Skeletal muscle cell (primary cell): Measurements from ENCODE around the gene BZW2.
A peak's percentile ranks its signal among the peaks of the same experiment; 100 is the strongest.

Experiments
- DNase-seq: peaks from one replicate; pipeline ENCODE4 v3.0.0-alpha.2; 2010; ENCODE audit warnings: low read depth
- H3K4me3 ChIP-seq: 2 replicates; pipeline ENCODE4 v1.5.1; 2011; ENCODE audit warnings: low read depth, mild to moderate bottlenecking, control low read depth, low read length, moderate library complexity

The BZW2 gene

DNA sequence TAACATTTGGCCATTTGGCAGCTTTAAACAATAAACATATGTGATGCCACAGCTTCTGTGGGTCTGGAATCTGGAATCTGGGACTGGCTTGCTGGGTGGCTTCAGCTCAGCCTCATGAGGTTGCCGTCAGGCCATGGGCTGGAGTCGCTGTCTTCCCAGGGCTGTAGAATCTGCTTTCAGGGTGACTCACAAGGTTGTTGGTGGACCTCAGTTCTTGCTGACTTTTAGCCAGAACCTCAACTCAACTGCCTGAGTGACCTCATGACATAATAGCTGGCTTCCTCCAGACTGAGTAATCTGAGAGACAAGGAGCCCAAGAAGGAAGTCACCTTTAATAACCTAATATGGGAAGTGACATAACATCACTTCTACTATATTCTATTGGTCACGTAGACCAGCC lies 63.0 kb downstream of the BZW2 start:
- DNase-seq = peak; percentile 91
- no peak overlapping the region for H3K4me3 ChIP-seq

DNA sequence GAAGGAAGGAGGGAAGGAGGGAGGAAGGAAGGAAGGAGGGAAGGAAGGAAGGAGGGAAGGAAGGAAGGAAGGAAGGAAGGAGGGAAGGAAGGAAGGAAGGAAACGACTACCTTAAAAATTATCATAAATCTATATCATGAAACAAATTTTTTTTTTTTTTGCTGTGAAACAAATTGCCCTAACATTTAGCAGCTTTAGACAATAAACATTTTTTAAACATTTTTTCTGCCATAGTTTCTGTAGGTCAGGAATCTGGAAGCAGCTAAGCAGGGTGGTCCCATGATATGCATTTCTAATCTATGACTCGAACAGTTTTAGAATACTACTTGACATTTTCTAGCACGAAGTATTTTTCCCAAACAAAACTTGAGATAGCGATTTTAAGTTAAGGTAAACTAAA lies 64.7 kb downstream of the BZW2 start:
- H3K4me3 ChIP-seq = no peak overlapping the region
- DNase-seq = no peak

DNA sequence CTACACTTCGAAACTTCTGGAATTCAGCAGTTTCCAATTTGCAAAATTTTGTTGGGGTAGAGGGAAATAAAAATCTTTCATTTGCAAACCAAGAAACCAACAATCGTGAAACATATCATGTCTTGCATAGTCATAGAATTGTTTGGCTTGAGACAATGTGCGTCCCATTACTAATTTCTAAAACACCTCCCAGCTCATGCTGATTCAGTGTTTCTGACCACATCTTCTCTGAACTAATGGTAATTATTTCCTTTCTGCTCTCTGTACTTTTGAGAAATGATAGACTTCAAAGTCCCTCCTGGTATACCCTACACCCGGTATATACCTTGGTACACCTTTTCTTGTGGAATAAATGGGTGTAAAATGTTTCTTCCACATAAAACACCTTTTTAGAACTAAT lies 65.7 kb downstream of the BZW2 start:
- DNase-seq = no peak
- H3K4me3 ChIP-seq = no peak overlapping the region

DNA sequence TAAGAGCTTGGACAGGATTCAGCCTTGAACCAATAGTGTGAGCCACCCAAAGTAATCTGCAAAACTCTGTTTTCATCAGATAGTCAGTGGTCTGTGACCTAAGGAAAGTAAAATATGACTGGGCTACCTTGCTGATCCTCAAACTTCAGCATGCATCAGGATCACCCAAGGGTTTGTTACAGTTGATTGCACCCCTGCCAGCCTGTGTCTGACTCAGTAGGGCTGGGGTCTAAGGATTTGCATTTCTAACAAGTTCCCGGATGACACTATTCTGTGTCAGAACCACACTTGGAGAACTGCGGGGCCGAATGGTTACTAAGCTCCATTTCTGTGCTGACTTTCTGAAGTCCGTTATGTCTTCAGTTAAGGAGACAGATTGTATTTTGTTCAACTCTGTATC lies 66.9 kb downstream of the BZW2 start:
- no peak for DNase-seq
- H3K4me3 ChIP-seq = no peak overlapping the region

DNA sequence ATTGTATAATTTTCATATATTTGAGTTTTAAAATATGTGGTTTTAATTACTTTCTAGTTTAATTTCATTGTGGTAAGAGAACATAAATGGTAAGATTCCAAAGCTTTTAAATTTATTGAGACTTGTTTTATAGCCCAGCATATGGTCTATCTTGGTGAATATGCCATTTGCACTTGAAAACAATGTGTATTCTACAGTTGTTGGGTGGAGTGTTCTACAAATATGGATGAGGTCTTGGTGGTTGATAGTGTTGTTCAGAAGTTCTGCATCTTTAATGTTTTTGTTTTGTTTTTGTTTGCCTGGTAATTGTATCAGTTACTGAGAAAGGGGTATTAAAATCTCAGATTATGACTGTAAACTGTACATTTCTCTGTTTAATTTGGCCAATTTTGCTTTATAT lies 69.9 kb downstream of the BZW2 start:
- DNase-seq = no peak
- H3K4me3 ChIP-seq = no peak overlapping the region

DNA sequence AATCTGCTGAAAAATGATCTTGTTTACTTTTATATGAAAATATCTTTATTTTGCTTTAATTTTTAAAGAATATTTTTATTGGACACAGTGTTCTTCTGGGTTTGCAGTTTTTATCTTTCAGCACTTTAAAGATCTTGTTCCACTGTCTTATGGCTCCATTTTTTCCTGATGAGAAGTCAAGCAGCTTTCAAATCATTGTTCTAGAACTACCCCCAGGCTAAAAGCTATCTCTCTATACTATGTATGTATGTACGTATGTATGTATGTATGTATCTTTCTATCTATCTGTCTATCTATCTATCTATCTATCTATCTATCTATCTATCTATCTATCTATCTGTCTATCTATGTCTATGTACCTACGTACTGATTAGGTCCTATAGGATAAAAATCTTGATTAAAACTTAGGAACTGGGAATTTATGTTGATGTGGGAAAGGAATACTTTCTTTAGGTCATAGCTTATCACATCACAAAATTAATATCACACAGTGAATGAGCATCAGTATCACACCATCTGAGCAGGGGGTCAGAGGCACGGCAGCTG lies 72.2 kb downstream of the BZW2 start:
- H3K4me3 ChIP-seq = no peak overlapping the region
- no peak for DNase-seq

DNA sequence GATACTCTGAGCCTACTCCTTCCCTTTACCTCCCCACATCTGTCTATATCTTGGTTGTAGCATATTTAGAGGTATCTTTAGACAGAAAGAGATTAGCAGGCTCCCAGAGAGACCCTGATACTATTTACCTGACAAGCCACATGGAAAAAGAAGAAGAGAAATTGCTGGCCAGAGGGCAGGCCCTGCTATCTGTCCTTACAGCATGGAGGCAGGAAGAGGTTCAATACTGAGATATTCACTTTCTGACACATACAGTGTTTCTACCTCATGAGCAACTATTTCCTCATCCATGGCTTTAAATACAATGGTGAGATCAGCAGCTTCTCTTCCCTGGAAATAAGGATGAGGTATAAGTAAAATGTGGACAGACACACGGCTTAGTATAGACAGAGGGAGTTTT lies 73.7 kb downstream of the BZW2 start:
- no peak overlapping the region for H3K4me3 ChIP-seq
- DNase-seq = no peak

DNA sequence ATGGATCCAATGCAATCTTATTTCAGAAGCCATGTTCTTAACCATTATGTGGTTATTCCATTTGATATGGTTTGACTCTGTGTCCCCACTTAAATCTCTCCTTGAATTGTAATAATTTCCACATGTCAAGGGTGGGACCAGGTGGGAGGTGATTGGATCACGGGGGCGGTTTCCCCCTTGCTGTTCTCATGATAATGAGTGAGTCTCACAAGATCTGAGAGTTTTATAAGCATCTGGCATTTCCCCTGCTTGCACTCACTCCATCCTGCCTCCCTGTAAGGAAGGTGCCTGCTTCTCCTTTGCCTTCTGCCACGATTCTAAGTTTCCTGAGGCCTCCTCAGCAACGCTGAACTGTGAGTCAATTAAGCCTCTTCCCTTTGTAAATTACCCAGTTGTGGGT lies 75.6 kb downstream of the BZW2 start:
- DNase-seq = no peak
- no peak overlapping the region for H3K4me3 ChIP-seq

DNA sequence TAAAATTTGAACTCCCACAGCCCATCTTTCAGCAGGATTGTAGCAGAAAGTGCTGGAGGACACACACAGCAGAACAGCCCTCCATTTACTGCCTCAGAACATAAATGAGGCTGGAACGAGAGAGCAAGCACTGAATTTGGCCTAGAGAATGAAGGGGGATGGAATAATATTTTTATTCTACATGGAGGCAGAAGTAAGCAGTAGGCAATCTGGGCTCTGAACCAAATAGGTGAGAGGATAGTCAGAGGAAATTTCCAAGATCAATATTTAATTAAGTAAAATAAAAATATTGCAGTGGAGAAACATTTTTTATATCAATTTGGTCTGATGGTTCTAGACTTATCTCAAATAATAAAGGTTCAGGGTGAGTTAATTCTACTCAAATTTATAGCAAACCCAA lies 78.4 kb downstream of the BZW2 start:
- no peak for DNase-seq
- no peak overlapping the region for H3K4me3 ChIP-seq

DNA sequence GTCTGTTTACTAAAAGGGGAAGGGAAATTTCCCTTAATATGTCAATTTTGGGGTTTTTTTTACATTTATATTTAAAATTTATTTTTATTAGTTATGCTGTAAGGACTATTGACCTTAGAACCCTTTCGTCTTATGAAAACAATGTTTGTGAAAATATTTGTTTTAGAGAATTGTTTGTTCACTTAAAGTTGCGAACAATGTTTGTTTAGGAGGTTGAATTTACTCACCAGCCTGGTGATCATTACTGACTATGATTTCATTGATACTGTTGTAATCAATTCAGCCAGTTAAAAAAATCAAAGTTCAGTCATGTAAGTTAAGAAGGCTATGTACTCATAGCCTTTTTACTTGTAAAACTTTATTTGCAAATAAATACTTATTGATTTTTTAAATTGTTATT lies 80.2 kb downstream of the BZW2 start:
- no peak for DNase-seq
- H3K4me3 ChIP-seq = no peak overlapping the region

DNA sequence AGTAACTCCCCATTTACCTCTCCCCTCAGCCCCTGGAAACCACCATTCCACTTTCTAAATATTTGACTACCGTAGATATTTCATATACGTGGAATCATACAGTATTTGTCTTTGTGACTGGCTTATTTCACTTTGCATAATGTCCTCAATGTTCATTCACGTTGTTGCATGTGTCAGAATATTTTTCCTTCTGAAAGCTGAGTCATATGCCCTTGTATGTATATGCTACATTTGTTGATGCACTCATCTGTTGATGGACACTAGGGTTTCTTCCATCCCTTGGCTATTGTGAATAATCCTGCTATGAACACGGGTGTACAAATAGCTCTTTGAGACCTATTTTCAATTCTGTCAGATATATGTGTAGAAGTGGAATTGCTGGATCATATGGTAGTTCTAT lies 81.8 kb downstream of the BZW2 start:
- H3K4me3 ChIP-seq = no peak overlapping the region
- no peak for DNase-seq

DNA sequence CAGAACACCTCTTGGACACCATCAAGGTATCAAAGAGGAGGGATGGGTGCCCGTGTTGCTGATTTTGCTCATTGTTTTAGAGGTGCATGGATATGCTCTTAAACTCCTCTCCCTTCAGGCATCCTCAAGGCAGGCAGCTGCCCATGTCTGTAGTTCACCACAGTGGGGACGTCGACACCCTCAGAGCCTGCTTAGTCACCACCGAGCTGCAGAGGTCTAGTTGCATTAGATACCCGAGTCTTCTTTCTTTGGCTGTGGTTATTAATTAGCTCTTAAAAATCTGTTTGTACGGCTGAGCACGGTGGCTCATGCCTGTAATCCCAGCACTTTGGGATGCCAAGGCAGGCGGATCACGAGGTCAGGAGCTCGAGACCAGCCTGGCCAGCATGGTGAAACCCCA lies 82.8 kb downstream of the BZW2 start:
- DNase-seq = no peak
- H3K4me3 ChIP-seq = no peak overlapping the region

DNA sequence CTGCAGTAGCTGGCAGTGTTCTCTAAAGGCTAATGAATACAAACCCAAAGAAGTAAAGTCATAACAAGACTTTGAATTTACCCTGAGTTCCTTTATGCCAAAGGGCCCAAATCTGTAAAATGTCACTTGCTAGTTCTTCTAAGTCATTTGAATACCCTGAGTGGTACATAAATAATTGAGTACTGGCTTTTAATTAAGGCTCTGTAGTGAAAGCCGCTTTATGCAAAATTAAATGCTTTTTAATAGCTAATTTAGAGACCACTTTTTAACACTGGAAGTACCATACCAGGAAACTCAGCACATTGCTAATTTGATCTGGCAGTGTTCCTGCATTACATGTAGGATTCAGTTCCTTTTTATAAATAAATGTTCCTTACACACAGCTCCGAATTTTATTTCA lies 83.6 kb downstream of the BZW2 start:
- no peak overlapping the region for H3K4me3 ChIP-seq
- no peak for DNase-seq

DNA sequence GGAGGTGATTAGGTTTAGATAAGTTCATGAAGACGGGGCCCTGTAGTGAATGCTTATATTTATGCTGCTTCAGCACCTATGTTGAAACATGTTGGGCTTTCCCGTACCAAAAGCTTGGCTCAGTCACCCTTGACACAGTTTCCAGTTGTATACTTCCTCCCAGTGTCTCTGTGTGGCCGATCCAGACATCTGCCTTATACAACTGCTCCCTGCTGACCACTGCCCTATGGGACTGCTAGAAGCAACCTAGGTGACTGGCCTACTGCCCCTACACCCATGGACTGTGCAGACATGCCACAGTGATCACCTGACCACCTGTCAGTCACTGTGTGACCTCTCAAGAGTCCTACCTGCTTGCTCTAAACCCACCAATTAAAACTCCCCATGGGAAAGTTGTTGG lies 85.0 kb downstream of the BZW2 start:
- DNase-seq = no peak

DNA sequence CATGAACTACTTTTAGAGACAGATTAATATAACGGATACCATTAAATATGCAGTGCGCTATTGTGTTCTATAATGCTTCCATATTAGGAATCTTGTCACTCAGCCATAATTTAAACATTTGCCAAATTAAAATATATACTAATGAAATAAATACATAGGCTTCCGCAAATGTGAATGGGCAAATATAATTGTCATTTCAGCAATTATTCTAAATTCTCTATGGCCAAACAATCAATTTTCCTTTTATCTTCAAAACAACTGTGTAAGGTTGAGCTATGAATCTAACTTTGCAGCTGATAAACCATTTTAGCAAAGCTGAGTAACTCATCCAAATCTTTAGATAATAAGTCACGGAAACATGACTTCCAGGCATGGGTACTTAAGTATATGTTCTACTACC lies 86.8 kb downstream of the BZW2 start:
- no peak for DNase-seq
- no peak overlapping the region for H3K4me3 ChIP-seq

More for the DNA sequence above, 85.0 kb downstream of the BZW2 start:
- H3K4me3 ChIP-seq = no peak overlapping the region

DNA sequence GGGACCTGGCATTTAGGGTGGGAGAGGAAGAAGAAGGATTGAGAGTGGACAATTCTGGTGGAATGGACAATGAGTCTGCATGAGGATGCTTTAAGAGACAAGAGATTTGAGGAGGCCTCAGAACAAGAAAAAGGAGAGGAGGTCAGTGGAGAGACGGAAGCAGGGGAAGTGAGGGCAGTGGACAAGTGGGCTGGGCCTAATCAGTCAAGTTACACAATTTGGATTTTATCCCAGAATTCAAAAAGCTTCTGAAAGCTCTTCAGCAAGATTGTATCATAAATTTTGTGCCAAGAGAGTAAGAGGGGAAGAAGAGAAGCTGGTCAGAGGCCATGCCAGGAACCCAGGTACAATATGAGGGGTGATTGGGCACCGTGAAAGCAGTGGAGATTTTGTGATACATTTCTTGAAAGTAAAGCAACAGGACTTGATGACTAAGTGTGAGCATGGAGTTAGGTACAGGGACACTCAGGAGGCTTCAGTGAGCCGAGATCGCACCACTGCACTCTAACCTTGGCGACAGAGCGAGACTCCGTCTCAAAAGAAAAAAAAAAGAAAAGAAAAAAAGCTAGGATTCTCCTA lies 88.3 kb downstream of the BZW2 start:
- no peak overlapping the region for H3K4me3 ChIP-seq
- no peak for DNase-seq

DNA sequence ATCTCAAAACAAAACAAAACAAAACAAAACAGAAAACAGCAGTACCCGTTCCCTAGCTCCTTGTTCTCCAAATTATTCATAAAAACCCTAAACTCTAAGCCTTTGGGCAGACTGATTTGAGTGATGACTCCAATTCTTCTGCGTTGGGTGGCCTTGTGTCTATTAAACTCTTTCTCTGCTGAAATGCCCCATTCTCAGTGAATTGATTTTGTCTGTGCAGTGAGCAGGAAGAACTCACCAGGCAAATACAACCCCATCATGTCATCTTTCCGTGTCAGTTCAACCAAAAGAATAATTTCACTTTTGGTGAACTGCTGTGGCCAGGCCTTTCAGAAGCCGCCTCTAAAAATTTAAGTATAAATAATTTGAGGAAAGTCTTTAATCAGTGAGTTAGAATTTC lies 89.0 kb downstream of the BZW2 start:
- no peak for DNase-seq
- no peak overlapping the region for H3K4me3 ChIP-seq

DNA sequence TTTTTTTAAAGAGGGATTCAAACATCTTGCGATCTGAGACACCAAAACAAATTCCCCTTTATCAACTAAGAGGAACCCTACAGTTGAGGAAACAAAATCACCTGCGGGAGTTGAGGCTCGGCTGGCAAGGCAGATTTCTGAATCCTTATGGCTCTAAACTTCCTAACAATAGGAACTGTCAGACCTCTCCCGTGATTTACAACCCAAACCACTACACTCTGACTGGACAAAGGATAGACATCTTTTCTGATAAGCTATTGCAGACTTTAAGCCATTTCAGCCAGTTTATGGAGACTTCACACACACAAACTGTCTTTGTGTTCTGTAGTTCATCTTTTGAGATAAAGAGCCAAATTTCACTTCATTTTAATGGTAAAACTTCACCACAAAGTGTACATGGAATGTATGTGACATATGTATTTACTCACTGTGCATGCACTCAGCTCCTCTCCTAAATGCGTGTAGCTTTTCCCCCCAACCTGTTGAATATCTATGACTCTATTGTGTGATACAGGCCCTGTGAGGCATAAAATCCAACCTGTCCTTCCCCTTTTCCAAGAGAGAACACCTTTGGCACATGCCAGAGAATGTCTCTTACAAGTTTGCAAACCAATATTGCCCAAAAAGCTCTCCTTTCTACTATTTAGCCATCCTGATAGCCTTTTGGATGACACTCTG lies 92.2 kb downstream of the BZW2 start:
- H3K4me3 ChIP-seq = no peak overlapping the region
- DNase-seq = no peak

DNA sequence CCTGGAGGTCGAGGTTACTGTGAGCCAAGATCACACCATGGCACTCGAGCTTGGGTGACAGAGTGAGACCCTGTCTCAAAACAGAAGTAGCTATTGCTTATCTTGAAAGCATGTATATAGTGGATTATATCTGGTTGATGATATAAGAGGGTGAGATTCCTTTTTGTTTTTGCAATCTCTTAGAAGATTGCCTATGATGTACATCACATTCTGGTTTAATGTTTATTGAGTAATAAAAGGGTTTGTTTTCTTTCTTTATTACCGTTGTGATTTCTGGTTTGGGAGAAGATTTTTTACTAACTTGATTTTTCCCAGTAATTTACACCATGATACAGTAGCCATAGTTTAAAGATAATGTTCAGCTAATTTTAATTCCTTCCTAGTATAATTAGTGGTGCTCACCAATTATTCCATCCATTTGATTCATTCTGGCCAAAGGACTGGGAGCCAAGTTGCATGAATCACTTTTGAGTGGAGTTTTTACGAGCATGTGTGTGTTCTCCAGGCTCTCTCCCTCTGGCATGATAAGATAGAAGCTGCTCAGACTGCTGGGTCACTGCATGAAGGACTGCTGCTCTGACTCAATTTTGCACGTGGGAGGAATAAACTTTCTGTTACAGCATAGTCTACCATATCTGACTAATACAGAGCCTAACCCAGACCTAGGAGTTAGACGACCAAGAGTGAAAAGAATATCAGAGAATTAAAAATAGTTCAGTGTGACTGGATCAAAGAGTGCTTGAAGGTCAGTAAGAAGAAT lies 94.1 kb downstream of the BZW2 start:
- no peak overlapping the region for H3K4me3 ChIP-seq
- peak; percentile 90 for DNase-seq

DNA sequence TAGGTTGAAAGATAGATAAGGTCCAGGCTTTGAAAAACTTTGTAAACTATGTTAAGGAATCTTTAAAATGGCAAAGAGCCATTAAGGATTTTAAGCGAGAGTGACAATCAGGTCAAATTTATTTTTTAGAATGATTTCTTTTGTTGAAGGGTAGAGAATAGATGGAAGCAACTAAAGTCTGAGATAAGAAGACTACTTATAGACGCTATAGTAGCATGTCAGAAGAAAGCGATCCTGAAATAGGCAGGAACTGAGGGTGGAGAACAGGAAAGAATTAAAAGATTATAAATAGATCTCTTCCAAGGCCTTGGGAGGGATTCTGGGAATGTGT lies 94.6 kb downstream of the BZW2 start:
- no peak for DNase-seq
- no peak overlapping the region for H3K4me3 ChIP-seq

DNA sequence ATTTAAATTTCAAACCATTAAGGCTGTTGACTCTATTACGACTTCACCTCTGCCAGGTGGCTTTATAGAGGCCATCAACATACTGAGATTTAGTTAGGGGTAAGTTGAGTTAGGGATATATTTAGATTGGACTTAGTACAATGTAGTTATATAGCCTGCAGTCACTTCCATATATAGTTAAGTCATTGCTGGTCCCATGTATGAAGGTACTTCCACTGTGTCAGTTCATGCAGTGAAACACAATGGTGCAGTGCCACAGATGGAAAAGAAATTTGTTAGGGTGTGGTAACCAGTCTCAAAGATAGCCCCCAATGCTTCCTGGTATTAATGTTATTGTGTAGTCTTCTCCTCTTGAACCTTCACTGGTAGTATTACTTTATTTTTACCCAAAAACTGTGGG lies 95.0 kb downstream of the BZW2 start:
- no peak overlapping the region for H3K4me3 ChIP-seq
- DNase-seq = no peak
